H4 (cell line): ENCODE data around the gene MGAT3. TPM values are rescaled to one million over a fixed set of nuclear protein-coding genes. Genes with fewer than 3 reads are reported as not detected.
A peak's percentile ranks its signal among the peaks of the same experiment; 100 is the strongest.

Source experiments
- DNase-seq: peaks from one replicate; pipeline ENCODE4 v3.0.0-alpha.2; 2015; ENCODE audit warnings: low spot score
- total RNA-seq: library from RNA; depleted of rRNA; stranded (reverse); fragments of >200 nt; shearing (Covaris generic); gene quantifications from 2 replicates; pipeline ENCODE4 v1.2.3, GENCODE V29; 2014

The MGAT3 gene
- total RNA-seq, 1 experiment from 2014 or later: 1.1 TPM

GRCh38 chr22:39450258-39450955, 6.4 kb upstream of the MGAT3 start:
- DNase-seq: no peak

DNA sequence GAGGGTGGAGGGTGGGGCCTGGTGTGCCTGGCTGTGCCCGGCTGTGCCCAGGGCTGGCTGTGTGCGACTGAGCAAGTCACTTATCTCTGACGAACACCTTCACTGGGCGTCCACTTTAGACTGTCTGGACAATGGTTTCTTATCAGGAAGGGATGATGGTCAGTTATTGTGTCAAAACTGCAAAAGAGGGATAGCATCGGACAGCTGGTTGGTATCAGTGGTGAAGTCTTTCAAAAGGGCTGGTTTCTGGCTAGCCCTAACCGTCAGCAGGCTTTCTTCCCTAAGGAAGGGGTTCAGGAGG, 4.1 kb upstream of the MGAT3 start:
- no peak for DNase-seq

- no peak for DNase-seq
Measured at GRCh38 chr22:39453765-39454378, 2.9 kb upstream of the MGAT3 start.

- DNase-seq: peak; percentile 51
Measured at GRCh38 chr22:39454385-39454871, 2.4 kb upstream of the MGAT3 start.

GRCh38 chr22:39457198-39457555, 365 bp downstream of the MGAT3 start:
- no peak for DNase-seq

- DNase-seq: no peak
Measured at GRCh38 chr22:39457556-39458443, 988 bp downstream of the MGAT3 start.

- DNase-seq: no peak
Measured at GRCh38 chr22:39458444-39459083, 1.8 kb downstream of the MGAT3 start.

GRCh38 chr22:39459681-39460080, 2.9 kb downstream of the MGAT3 start:
- no peak for DNase-seq

GRCh38 chr22:39462443-39463221, 5.8 kb downstream of the MGAT3 start:
- DNase-seq: no peak

GRCh38 chr22:39463277-39463676, 6.5 kb downstream of the MGAT3 start:
- DNase-seq: no peak

- peak; percentile 75 for DNase-seq
Measured at GRCh38 chr22:39463931-39464390, 7.1 kb downstream of the MGAT3 start.

DNA sequence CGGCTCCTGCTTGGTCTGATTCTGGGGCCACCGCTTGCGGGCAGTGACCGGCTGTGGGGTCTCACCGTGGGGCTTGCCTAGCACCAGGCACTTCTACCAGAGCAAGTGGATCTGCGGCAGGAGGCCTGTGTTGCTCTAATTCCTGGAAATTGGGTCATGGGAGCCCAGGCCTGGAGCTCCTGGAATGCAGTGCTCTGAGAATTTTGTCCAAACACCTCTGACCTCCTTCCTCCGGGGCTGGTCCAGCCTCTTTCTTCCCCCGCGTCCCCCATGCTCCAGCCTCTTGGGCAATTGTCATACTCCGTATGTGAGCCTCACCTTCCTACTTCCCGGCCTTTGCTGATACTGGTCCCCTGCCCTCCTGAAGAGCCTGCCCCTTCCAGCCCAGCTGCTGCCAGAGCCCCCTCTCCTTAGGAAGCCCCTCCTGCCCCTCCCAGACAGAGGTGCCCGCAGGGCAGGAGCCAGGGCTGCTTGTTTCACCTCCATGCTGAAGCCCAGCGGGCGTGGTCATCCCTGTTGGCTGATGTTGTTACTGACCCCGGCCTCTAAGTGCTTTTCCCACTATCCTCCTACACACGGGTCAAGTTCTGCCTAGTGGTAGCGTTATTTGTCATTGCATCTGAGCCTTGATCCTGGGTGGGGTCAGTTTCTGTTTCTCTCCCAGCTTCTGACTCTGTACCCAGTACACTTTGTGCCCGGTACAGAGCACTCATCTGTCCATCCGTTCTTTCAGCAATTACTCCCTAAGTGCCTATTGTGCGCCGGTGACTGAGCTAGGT, 9.6 kb downstream of the MGAT3 start:
- DNase-seq: no peak

DNA sequence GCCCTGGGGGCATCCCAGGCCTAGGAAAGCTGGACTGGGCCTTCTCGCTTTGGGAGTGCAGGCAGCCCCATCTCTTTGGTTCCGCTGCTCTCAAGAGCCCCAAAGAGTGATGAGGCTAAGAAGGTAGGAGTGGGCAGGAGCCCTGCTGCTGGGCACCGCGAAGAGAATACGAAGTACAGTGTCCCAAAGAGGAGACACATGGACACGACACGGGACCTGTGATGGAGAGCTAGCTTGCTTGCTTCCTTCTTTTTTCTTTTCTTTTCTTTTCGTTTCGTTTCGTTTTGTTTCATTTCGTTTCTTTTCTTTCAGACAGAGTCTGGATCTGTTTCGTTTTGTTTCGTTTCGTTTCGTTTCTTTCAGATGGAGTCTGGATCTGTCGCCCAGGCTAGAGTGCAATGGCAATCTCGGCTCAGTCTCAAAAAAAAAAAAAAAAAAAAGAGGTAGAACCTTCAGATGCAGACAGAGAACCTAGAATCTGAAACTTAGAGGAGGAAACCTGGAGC, 10.6 kb downstream of the MGAT3 start:
- DNase-seq: no peak

- DNase-seq: no peak
Measured at GRCh38 chr22:39468487-39469325, 11.9 kb downstream of the MGAT3 start.

- DNase-seq: no peak
Measured at GRCh38 chr22:39469326-39469680, 12.5 kb downstream of the MGAT3 start.

DNA sequence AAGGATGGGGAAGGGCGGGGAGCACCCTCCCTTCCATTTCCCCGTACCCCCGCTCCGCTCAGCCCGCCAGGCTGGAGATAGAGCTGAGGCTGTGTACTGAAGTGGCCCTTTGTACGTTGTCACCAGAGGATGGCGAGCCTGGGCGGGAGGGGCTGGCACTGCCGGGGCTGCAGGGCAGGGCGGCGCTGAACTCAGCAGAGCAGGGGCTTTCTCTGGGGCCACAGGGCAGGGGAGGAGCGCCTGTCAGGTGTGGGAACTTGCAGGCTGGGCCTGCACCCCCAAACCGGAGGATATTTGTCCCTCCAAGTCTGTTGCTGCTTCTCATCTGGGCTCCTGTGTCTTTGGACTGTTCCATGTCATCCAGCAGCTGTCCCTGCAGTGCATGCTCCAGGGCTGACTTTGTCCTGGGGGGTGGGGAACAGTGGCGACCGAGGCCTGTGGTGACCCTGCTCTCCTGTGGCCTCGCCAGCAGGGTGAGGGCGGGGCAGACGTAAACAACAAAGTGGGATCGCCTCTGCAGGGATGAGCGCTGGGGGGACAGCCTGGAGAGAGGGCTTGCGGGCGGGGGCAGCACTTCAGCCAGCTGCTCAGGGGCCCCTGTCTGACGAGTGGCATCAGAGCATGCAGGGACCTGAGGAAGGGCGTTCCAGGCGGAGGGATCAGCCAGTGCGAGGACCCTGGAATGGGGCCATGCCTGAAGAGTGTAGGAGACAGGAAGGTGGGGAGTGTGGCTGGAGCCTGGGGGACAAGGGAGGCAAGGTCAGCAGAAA, 13.1 kb downstream of the MGAT3 start:
- DNase-seq: no peak

DNA sequence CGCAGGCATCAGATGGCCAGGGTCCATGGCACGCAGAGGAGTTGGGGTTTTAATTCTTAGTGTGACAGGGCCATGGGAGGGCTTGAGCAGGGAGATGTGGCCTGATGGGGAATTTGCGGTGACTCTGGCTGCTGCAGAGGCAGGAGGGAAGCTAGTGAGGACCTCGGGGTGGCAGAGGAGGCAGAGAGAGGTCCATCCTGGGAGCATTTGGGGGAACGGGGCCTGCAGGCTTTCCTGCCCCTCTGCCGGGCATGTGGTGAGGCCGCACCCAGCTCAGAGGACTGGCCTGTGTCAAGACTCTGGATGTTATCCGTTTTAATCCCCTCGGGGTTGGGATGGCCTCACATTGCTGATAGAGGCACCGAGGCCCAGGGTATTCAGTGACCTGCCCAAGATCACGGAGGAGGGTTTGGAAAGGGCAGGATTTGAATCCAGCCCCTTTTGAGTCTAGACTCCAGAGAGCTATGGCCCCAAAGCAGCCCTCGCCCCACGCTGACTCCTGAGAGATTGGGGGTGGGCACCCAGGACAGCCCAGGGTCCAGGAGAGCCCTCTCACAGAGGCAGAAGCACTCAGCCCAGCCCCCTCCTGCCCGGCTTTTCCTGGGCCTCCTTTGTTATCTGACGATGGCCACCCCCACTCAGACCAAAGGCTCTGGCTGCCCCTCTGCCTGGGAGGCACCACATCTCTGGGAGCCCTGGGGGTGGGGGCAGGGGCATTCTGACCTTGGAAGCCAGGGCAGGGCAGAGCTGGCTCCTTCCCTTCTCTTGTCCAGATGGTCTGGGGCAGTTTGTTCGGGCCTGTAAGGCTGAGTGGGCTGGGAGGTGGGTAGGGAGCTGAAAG, 13.9 kb downstream of the MGAT3 start:
- no peak for DNase-seq
